Activated T-cell treated with anti-CD3 and anti-CD28 coated beads for 48 hours (primary cell): Measurements from ENCODE around the gene SLC25A26.

Experiments used
- DNase-seq: peaks from one replicate; pipeline ENCODE4 v3.0.0-alpha.2; 2020; ENCODE audit warnings: low read depth

Gene SLC25A26

GRCh38 chr3:66227051-66227450 lies 6.2 kb downstream of the SLC25A26 start:
- no peak for DNase-seq

GRCh38 chr3:66227915-66228314 lies 7.1 kb downstream of the SLC25A26 start:
- no peak for DNase-seq

- DNase-seq = no peak
Observed at GRCh38 chr3:66228707-66229106, 7.9 kb downstream of the SLC25A26 start.

- no peak for DNase-seq
Observed at GRCh38 chr3:66229931-66230330, 9.1 kb downstream of the SLC25A26 start.

- DNase-seq = no peak
Observed at GRCh38 chr3:66233033-66233432, 12.2 kb downstream of the SLC25A26 start.

GRCh38 chr3:66236281-66236680 lies 15.5 kb downstream of the SLC25A26 start:
- no peak for DNase-seq

GRCh38 chr3:66237552-66237951 lies 16.8 kb downstream of the SLC25A26 start:
- DNase-seq = no peak

- no peak for DNase-seq
Observed at GRCh38 chr3:66239513-66240123, 18.8 kb downstream of the SLC25A26 start.

- no peak for DNase-seq
Observed at GRCh38 chr3:66241466-66241865, 20.7 kb downstream of the SLC25A26 start.

- DNase-seq = no peak
Observed at GRCh38 chr3:66242788-66243464, 22.1 kb downstream of the SLC25A26 start.

GRCh38 chr3:66248641-66249040 lies 27.8 kb downstream of the SLC25A26 start:
- DNase-seq = no peak

- no peak for DNase-seq
Observed at GRCh38 chr3:66253790-66254620, 33.2 kb downstream of the SLC25A26 start.

- no peak for DNase-seq
Observed at GRCh38 chr3:66255865-66256264, 35.1 kb downstream of the SLC25A26 start.

- DNase-seq = no peak
Observed at GRCh38 chr3:66256806-66257205, 36.0 kb downstream of the SLC25A26 start.

- no peak for DNase-seq
Observed at GRCh38 chr3:66259566-66260255, 38.9 kb downstream of the SLC25A26 start.

- DNase-seq = no peak
Observed at GRCh38 chr3:66260431-66260830, 39.6 kb downstream of the SLC25A26 start.

GRCh38 chr3:66261355-66261754 lies 40.6 kb downstream of the SLC25A26 start:
- DNase-seq = no peak

GRCh38 chr3:66265649-66266048 lies 44.8 kb downstream of the SLC25A26 start:
- no peak for DNase-seq

- DNase-seq = no peak
Observed at GRCh38 chr3:66266551-66266950, 45.8 kb downstream of the SLC25A26 start.

GRCh38 chr3:66267031-66267430 lies 46.2 kb downstream of the SLC25A26 start:
- DNase-seq = no peak

GRCh38 chr3:66267906-66268305 lies 47.1 kb downstream of the SLC25A26 start:
- no peak for DNase-seq

- DNase-seq = no peak
Observed at GRCh38 chr3:66268864-66269263, 48.1 kb downstream of the SLC25A26 start.
